OCI-LY7 (cell line): ENCODE data around the gene NLN.

Source experiments
- EZH2phosphoT487 ChIP-seq: fragments of 200-600 bp; sonication (generic); IDR thresholded peaks from 2 replicates; pipeline ENCODE4 v1.6.1; 2018; ENCODE audit warnings: low read depth, borderline replicate concordance, mild to moderate bottlenecking, mixed run types, antibody characterized with exemption, low read length, moderate library complexity, mixed read lengths
- TF ChIP-seq, protein P1 (sequence below): fragments of 200-600 bp; sonication (generic); conservative IDR thresholded peaks from 2 replicates; pipeline ENCODE4 v1.5.1; 2014; ENCODE audit warnings: mild to moderate bottlenecking, antibody characterized with exemption, low read length, moderate library complexity, mixed read lengths

DNA sequence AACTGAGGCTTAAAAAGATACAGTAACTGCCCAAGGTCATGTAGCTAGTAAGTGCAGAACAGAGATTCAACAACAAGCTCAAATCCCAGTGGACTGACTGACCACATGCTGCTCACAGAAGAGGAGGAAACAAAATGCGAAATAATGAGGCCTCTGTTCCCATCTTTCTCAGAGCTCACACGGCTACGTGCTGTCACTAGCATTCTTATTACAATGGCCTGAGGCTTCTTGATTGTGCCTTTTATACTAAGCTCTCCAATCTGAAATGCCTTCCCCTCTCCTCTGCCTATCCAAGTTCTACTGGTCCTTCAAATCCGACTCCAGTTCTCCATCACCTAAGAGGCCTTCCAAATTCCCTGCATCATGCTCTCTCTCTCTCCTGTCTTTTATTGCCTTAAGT is 26.1 kb upstream of the NLN start:
- TF ChIP-seq, protein P1, sequence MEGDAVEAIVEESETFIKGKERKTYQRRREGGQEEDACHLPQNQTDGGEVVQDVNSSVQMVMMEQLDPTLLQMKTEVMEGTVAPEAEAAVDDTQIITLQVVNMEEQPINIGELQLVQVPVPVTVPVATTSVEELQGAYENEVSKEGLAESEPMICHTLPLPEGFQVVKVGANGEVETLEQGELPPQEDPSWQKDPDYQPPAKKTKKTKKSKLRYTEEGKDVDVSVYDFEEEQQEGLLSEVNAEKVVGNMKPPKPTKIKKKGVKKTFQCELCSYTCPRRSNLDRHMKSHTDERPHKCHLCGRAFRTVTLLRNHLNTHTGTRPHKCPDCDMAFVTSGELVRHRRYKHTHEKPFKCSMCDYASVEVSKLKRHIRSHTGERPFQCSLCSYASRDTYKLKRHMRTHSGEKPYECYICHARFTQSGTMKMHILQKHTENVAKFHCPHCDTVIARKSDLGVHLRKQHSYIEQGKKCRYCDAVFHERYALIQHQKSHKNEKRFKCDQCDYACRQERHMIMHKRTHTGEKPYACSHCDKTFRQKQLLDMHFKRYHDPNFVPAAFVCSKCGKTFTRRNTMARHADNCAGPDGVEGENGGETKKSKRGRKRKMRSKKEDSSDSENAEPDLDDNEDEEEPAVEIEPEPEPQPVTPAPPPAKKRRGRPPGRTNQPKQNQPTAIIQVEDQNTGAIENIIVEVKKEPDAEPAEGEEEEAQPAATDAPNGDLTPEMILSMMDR = no peak
- TF ChIP-seq EZH2phosphoT487 = no peak
